ENCODE measurements around the gene LDLR. TPM values are rescaled to one million over a fixed set of nuclear protein-coding genes. Genes with fewer than 3 reads are reported as not detected.
"Not testable (repeated sequence)": the region's sequence is repeated elsewhere in the genome, so short reads cannot be mapped to it uniquely, and the experiment has no call there.

The LDLR gene
- total RNA-seq, 1 donor from 2014 or later, result 124 TPM

DNA sequence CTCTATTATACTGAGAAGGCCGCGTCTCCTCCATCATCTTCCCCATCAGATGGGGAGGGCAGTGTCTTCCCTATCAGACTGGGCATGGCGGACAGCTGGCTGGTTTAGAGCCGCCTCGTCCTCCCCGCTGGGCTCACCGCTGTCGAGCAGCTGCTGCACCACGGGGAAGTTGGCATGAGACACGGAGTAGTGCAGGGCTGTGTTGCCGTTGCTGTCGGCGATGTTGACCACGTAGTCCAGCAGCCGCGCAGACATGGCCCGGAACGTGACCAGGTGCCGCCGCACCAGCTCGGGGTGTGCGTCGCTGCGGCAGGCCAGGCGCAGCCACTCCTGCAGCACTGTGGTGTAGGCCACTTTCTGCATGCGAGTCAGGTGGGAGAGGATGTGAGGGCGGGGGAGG lies 85.1 kb downstream of the LDLR start:
- DNase-seq, result no peak

DNA sequence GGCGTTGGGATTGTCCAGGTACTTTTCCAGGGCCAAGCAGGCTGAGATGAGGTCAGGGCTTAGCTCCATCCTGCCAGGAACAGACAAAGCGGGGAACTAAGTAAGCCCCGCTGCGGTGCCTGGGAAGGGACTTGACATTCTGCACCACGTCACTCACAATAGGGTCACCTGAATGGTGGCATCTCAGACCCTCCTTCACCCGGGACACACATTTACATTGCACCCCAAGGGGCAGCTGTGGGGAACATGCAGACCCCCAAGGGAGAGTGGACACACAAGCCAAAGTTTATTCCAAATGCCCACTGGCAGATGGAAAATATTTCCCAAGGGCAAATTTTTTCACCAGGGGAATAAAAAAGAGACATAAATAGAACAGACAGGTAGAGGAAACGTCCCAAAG lies 86.7 kb downstream of the LDLR start:
- DNase-seq, result no peak

DNA sequence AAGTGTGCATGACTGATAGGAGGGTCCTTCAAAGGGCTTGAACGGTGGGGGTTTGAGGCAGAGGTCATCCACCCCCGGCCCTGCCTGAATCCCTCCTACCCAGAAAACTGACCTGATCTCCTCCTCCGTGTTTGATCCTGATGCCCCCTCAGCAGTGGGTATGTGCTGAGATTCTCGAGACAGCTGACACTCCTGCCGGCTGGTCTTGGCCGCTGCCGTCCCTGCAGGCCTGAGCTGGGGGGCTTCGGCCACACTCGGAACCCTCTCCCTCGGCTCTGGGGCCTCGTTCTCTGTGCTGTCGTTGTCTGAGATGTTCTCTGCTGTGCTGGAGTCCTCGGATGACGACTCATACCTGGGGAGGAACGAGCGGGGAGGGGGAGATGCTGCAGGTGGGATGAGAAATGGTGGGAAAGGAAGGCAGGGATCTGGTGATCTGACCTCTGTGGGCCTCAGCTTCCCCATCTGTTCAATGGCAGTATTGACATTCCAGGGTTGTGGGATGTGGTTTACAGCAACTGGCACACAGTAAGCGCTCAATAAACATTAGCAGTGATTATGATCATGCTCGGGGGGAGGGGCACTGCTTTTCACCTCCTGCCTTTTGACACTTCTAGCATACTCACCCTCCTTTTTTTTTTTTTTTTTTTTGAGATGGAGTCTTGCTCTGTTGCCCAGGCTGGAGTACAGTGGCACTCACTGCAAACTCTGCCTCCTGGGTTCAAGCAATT lies 87.4 kb downstream of the LDLR start:
- no peak for DNase-seq

DNA sequence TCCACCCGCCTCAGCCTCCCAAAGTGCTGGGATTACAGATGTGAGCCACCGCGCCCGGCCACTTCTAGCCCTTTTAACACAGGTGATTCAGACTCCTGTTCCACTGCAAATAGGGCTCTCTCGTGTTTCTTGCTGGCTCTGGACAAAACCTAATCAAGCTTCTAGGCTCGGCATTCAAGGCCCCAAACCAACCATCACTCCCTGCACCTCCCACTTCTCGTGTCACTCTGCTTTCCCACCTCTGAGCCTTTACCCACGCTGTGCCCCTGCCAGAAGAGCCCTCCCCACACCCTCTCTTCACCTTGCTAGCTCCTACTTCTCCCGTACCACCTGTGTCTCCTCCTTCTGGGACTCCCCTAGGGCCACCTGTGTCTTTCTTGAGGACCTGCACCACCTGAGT lies 88.3 kb downstream of the LDLR start:
- DNase-seq, result no peak

DNA sequence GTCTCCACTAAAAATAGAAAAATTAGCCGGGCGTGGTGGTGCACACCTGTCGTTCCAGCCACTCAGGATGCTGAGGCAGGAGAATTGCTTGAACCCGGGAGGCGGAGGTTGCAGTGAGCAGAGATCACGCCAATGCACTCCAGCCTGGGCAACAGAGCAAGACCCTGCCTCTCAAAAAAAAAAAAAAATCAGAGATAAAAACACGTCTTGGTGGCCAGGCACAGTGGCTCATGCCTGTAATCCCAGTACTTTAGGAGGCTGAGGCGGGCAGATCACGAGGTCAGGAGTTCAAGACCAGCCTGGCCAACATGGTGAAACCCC lies 89.8 kb downstream of the LDLR start:
- DNase-seq, result not testable (repeated sequence)

DNA sequence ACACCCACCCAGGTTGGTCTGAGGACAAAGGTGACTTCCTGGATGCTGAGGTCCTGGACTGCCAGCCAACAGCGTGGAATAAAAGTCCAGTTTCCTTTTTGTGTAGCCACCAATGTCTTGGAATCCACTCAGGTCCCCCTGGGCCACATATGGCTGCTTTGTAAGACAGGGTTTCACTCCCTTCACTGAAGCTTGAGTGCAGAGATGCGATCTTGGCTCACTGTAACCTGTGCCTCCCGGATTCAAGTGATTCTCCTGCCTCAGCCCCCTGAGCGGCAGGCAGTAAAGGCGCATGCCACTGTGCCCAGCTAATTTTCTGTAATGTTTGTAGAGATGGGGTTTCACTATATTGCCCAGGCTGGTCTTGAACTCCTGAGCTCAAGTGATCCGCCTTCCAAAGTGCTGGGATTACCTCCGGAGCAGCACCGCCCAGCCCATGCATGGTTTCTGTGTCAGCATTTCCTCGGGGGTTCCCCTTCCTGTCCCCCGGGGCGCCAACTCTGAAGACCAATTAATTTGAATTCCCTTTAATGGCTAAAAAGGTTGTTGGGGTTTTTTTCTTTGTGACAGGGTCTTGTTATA lies 90.5 kb downstream of the LDLR start:
- no peak for DNase-seq

DNA sequence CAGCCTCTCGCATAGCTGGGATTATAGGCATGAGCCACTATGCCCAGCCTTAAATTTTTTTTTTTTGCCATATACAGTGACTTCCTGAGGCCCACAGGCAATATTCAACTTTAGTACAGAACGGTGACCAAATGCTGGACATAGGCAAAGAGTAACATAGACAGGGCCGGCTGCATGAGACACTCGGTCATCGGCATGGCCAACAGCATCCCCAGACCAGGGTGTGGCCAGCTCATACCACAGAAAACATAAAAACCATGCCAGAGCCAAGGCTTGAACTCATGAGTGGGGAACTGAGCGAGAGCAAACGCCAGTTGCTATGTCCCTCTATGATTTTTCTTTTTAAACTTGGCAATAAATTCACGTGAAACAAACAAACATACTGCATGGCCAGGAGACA lies 91.1 kb downstream of the LDLR start:
- no peak for DNase-seq

DNA sequence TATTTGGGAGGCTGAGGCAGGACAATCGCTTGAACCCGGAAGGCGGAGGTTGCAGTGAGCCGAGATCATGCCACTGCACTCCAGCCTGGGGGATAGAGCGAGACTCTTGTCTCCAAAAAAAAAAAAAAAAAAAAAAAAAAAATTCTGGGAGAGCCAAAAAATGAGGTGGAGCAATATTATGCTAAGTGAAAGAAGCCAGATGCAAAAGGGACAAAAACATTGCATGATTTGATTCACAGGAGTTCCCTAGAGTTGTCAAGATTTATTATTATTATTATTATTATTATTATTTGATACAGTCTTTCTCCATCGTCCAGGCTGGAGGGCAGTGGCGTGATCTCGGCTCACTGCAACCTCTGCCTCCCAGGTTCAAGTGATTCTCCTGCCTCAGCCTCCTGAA lies 91.7 kb downstream of the LDLR start:
- DNase-seq, result not testable (repeated sequence)

DNA sequence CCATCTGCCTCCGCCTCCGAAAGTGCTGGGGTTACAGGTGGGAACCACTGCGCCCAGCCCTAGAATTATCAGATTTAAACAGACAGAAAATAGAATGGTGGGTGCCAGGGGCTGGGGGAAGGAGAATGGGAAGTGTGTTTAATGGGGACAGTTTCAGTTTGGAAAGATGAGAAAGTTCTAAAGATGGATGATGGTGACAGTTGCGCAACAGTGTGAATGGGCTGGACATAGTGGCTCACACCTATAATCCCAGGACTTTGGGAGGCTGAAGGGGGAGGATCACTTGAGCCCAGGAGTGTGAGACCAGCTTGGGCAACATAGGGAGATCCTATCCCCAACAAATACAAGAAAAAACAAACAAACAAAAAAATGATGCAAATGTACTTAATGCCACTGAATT lies 92.2 kb downstream of the LDLR start:
- no peak for DNase-seq

Other genes starting within 250 kb of the LDLR start
- gene C19orf38, start 241.0 kb upstream of the LDLR start, total RNA-seq, result 3.6 TPM
- 19.2 TPM for gene CARM1, start 217.9 kb upstream of the LDLR start, total RNA-seq
- 30.9 TPM for gene YIPF2, start 160.8 kb upstream of the LDLR start, total RNA-seq
- 16.3 TPM for gene TIMM29, start 160.7 kb upstream of the LDLR start, total RNA-seq
- gene SMARCA4, start 128.4 kb upstream of the LDLR start, total RNA-seq, result 63.5 TPM
- gene SPC24, start 66.3 kb downstream of the LDLR start, total RNA-seq, result 11.5 TPM
- gene KANK2, start 108.1 kb downstream of the LDLR start, total RNA-seq, result 62.5 TPM
- 55.3 TPM for gene ANGPTL8, start 150.2 kb downstream of the LDLR start, total RNA-seq
- gene DOCK6, start 173.1 kb downstream of the LDLR start, total RNA-seq, result 35.0 TPM
- gene TSPAN16, start 206.7 kb downstream of the LDLR start, total RNA-seq, result not detected